Activated CD4-positive, CD25-positive, alpha-beta regulatory T cell treated with anti-CD3 and anti-CD28 coated beads, Interleukin-2, amount 50 U/mL, for 72 hours (primary cell): Measurements from ENCODE around the gene DSCAML1.
"Not testable (repeated sequence)": the region's sequence is repeated elsewhere in the genome, so short reads cannot be mapped to it uniquely, and the experiment has no call there.

Source experiments
- DNase-seq: peaks from one replicate; pipeline ENCODE4 v3.0.0; 2021

DSCAML1 gene

DNA sequence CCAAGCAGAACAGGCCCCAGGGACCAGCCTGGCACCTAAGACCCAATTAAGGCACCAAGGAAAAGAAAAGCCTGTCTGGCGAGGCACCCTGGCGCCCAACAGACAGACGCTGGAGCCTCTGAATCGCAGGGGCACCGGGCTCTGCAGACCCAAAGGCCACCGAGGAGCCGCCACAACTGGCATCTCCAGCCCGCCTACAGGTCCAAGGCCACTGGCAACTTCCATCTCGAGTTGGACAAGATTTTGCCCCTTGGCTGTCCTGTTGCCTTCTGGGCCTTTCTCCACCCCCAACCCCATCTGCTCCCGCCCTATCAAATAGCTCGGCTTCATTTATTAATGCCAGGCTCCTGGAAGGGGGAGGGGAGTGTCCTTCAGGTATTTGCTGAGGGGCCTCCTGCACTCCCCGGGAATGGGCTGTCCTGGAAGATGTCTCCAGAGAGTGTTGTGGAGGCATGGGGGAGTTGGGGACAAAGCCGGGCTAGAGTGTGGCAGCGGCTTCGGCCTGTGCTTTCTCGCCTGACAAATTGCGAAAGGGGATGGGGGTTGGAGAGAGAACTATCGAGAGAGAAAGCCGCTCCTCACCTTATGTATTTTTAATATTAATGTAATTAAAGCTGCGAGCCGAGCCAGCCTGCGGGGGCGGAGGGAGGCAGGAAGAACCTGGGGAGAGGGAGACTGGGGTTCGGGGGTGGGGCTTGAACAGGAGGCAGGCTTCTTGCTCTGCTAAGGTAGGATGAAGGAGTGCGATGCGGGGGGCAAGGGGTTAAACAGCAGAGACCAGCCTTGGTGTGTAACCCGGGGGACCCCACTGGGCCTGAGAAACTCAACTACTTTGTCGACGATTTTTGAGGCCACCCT is 2.0 kb downstream of the DSCAML1 start:
- no peak for DNase-seq

DNA sequence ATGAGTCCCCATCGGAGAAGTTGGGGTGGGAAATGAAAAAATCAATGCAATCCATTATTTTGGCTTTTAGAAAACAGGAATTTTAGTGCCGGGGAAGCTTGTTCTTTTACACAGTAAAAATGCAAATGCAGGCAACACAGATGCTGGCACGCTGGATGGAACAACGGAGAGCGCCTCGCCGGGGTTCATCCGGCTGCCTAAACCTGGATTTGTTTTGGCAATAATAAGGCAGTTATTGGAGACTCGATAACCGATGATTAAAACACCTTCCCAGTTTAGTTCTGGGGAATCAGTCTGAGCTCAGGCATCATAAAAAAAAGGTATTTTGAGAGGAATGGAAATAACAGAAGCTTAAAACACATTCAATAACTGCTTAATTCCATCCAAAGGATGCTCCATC is 2.9 kb downstream of the DSCAML1 start:
- DNase-seq = no peak

DNA sequence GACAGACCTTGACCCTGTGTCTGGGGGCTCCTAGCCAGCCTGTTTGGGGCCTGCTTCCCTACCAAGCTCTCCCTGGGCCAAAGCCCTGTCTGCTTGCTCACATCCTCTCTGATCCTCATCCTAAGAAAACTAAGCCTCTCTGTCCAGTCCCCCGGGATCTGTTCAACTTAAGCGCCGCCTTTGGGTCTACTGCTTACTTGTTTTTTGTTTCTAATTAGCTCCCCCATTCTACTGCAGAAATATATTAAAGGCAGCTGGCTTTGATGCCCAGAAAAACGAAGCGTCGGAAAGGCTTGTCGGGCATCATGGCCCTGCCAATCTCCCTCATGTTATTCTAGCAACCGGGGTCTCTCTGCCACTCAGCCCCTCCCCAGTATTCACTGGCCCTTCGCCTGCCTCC is 3.4 kb downstream of the DSCAML1 start:
- DNase-seq = no peak

DNA sequence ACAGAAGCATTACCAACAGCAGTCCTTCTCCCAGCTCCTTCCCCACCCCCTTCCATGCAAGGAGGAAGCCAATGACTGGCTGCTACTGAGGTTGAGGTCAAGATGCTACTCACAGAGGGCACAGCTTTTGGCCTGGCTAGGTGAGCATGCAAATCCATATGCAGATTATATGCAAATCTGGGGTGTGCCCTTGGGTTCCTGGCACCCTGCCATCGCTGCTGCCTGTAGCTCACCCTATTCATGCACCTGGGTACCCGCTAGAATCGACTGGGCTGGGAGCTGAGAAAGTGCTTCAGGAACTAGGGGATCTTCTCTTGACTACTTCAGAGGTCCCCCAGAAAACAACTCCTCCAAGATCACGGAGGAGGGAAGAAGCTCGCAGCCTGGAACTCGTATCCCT is 4.0 kb downstream of the DSCAML1 start:
- DNase-seq = no peak

DNA sequence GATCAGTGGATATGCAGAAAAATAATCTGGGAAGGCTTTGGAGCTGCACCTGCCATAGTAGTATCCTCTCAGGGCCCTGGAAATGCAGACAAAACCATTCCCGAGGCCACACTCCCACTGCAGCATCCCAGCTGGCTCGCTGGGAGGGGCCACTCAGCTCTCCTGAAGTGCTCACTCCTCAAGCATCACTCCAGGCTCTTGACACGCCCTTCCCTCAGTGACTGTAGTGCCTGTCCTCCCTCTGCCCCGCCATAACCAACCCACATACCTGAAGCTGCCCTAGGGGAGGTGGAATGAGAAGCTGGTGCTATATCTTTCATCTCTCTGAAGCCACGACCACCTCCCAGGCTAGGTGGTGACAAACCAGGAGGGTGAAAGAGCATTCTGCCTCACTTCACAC is 4.8 kb downstream of the DSCAML1 start:
- DNase-seq = no peak

DNA sequence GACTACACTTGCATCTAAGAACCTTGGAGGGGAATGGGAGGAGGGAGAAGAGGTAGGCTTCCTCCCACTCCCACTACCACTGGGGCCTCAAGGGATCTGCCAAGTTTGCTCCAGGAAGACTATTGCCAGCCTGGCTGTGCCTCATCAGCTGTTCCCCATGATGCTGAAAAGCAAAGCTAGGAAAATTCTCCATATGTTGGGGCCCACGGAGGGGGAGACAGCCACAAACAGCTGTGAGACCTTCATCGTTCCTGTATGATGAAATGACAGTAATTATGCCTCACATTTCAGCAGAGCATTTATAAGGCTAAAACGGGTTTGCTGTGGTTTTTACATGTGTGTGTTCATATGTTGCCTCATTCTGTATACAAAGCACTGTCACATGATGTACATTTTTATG is 6.7 kb downstream of the DSCAML1 start:
- no peak for DNase-seq

DNA sequence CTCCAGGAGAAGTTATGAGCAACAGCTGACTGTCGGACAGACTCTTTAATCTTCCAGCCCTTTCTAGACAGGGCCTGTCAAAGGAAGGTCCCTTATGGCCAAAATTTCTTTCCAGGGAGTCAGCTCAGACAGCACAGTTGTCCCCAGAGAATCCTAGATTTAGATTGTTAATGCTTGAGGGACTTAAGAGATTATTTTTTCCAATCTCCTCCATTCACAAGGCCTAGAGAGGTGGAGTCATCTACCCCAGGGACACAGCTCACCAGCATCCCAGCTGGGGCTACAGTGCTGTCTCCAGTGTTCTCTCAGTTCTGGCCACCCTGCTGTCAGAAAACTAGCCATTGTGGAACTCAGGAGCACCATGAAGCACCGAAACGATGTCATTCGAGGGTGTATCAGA is 7.8 kb downstream of the DSCAML1 start:
- DNase-seq = no peak

DNA sequence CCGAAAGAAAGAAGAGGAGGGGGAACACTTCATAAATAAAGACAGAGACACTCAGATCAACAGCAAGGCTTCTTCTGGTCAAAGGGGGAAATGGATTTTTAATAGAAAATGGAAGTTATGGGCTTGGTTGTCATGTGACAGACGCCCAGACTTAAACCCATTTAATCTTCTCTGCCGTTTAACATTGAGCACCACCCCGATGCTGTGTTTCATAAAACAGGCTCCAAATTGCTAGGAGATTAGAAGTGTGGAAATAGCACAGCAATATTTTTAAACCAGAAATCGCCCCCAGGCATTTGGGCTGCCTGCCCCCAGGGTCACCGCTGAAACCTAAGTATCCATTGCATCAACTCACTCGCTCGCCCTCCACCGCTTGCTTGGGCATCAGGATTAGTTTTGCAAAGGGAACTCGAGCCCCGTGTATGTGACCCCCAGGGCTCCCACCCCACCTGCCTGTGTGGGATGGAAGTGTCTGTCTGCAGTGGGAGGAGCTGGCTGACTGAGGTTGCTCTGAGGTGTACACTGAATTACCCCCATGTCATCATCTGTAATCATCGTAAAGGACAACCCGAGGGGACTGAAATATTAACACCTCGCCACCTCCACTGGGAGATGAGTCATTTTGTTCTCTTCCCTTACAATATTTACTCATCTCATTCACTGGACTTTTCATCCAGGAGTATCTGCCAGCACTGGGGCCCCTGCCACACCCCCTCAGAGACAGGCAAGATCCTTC is 10.7 kb downstream of the DSCAML1 start:
- no peak for DNase-seq

DNA sequence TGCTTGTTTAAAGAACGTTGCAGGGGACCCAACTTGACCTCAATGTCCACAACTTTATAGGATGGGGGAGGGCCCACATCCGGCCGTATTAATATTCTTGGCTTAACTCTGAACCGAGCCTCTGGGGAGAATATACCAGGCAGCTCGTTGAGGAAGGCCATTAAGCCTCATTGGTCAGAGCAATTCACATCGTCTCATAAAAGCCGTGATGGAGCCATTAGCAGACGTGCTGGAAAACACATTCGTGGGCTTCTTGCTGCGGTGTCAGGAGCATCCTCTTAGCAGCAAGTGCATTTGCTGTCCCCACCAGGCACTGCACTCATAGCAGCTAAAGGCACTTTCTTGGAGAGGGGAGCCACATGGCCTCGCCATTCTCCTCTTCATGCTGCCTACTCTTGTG is 14.9 kb downstream of the DSCAML1 start:
- no peak for DNase-seq

DNA sequence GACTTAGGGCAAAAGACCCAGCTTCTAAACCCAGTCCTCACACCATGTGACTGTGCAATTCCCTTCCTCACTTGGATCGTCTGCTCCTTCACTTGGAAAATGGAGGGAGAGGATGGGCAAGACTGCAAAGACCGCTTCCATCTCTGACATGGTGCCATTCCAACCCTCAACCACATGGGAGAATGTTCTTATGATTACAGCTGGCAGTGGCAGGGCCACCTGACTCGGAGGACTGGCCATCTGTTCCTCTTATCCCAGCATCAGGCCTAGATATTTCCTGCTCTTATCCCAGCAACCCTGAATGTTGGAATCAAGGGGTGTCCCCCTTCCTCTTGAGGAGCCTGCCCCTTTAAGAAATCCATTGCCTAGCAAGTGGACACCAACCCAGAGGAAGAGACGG is 15.4 kb downstream of the DSCAML1 start:
- DNase-seq = no peak

DNA sequence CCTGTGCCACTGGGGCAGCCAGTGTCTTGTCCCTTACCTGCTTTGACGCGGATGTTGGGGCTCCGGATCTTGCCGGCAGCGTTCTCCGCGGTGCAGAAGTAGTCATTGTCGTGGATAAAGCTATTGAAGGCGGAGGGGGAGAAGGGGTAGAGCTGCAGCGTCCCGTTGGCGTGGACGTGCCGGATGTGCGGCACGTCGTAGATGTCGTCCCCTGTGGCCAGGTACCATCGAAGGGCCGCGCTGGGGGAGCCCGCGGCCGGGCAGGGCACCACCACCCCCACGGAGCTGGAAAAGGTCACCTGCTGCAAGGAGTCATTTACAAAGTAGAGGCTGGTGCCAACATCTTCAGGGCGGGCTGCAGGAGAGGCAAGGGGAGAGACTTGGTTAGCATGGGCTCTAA is 16.6 kb downstream of the DSCAML1 start:
- DNase-seq = no peak

DNA sequence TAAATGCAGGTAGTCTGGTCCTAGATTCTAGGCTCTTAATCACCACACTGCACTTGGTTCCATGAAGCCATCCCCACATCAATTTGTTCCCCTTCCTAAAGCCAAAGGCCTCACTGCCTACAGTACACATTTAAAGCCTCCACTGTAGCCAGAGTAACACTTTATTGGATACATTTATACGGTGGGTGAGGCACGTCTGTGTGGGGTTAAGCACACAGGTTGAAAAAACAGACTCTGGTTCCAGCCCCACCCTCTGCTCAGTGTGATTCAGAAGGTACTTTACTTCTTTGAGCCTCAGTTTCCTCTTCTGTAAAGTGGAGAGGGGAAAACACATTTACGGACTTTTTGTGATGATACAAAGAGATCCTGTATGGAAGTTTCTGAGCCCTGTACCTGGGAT is 22.5 kb downstream of the DSCAML1 start:
- no peak for DNase-seq

DNA sequence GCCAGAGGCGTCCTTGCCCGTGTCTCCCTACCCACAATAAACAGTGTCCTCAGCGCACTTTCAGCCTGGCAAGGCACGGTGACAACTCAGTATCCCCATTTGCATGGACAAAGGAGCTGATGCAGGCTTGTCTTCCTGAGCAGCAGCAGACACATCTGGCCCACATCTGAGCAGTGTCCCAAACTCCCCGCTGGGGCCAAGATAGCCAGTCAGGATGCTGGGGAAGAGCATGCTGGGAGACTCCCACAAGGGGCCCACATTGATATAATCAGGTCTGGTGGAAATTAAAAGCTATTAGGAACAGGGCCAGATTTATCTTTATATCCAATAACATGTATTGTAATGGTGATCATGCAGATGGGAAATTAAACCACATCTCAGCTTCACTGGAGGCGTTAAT is 24.7 kb downstream of the DSCAML1 start:
- no peak for DNase-seq

DNA sequence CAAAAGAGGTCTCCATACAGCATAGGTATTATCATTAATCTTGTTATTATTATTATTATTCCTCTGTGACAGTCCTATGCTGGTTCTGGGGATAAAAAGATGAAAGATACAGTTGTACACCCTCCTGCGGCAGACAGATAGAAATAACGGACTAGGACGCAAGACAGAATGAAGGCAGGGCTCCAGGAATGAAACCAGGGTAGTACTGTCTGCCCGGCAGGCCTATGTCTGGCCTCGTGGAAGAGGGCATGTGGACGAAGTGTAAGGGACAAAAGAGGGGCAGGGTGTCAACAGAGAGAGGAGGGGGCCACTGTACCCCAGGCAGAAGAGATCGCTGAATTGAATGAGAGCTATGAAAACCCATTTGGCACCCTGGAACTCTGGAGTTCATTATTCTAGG is 25.2 kb downstream of the DSCAML1 start:
- DNase-seq = no peak

DNA sequence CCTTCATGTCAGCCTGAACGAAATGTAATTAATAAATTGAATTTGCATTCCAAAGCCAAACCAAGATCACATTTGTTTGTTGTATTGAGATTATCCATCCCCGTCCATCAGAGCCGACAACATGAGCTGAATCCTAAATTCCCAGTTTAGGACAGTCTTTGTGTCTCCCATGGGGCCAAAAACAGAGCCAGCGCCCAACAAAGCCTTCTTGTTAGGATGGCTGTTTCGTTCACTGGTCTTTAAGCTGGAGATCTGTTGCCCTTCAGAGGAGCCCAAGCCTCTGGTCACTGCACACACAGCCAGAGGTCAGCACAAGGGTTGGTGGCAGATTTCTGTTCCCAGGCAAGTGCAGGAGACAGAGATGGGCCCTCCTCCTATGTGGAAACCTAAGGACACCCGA is 25.8 kb downstream of the DSCAML1 start:
- DNase-seq = no peak

DNA sequence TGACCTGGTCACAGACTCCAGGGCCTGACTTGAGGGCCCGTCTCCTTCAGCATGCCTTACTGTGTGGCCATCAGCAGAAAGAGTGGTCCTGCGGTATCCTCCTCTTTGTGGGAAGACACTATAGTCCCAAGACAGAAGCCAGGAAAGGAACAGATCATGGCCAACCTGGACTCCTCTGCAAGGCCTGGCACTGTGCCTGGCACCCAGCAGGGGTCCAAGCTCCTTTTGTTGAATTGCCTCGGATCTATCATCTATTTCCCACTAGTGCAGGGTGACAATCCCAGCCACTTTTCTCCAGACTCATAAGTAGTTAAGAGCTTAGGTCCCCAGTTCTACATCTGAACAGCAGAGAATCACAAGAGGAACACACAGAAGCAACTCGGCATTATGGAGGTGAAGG is 27.0 kb downstream of the DSCAML1 start:
- no peak for DNase-seq

DNA sequence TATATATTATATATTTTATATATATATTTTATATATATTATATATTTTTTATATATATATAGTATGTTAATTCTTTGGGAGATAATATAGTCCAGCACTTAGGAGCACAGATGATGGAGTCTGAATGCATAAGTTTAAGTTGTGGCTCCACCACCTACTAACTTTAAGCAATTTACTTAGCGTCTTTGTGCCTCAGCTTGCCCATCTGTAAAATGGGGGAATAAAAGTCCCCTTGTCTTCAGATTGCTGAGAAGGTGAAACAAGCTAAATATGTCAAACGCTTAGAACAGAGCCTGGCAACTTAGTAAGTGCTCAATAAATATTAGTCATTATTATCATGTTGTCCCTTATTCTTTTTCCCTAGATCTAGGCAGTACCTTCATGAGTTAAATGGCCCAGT is 27.5 kb downstream of the DSCAML1 start:
- DNase-seq = no peak

DNA sequence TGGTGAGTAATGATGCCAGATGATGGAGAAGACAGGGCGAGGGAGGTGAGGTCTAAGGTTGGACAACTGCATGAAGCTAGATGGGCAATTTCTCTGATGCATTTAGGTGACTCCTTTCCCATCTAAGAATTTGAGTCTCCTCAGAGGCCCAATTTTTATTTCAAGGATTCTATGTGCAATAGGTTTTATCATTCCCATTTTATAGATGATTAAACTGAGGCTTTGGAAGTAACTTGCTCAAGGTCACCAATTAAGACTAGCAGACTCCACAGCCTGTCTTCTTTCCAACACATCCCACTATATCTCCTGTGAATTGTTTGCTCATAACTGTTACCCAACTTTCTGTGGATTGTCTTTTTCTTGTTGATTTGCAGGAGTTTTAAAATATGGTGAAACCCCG is 28.5 kb downstream of the DSCAML1 start:
- no peak for DNase-seq

DNA sequence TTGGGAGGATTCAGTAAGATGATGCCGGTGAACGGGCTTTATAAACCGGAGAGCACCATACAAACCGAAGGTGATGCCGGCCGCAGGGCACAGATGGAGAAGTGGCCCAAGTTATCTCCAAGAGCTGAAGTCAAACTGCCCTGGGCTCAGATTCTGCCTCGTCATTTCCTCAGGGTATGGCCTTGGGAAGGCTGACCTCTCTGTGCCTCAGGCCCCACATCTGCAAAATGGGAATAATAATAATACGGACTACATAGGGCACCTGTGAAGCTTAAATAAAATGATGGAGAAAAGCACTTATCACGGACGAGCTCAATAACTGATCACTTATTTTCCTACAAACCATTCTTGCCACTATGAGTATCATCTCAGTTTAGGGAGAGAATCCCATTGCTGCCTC is 29.9 kb downstream of the DSCAML1 start:
- DNase-seq = no peak

DNA sequence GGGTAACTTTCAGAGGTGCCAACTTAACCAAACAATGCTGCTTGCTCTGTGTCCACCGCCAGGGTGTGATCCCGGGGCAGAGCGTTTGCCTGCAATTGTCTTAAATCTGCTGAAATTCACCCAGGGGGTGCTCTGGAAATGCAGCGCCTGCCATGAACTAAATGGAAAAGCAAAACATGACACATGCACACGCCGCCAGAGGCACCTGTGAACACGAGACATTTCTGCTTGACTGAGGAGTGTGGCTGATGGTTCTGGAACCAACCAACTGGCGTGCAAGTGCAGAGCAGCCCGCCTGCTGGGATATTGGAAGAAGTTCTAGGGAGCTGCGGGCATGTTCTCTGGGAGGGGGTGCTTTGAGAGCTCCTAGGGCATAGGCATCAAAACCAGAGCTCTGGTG is 30.4 kb downstream of the DSCAML1 start:
- no peak for DNase-seq

DNA sequence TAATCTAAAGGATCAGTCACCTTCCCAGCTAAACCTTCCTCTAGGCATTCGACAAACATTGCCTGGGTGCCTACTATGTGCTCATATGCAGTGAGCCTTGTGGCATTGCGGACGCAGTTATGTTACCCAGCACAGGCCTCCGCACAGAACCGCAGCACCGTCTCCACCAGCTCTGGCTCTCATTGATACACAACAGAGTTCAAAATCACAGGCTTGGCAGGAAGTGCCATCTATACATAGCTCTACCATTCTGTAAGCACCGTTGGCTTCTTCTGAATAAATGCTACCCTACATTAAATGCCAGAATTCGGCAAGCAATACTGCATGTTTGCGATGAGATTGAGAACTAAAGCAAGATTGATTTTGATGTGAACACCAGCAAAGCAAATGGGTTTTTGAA is 31.0 kb downstream of the DSCAML1 start:
- DNase-seq = no peak

DNA sequence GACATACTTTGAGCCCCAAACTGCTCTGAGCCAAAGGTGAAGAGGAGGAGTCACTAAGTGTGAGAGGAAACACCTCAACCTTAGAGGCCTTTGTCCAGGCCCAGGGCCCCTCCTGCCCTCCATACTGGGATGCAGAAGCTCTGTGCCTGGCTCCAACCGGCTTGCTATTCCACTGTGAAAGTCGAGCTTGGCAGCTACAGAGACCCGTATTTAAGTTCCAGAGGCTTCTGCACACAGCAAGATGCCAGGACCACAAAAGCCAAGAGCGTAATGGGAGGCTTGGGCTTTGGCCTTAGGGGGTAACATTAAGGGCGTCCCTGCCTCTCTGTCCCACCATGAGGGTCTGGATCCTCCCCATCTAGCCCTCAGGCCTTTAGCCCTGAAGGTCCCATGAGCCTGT is 31.9 kb downstream of the DSCAML1 start:
- DNase-seq = no peak

DNA sequence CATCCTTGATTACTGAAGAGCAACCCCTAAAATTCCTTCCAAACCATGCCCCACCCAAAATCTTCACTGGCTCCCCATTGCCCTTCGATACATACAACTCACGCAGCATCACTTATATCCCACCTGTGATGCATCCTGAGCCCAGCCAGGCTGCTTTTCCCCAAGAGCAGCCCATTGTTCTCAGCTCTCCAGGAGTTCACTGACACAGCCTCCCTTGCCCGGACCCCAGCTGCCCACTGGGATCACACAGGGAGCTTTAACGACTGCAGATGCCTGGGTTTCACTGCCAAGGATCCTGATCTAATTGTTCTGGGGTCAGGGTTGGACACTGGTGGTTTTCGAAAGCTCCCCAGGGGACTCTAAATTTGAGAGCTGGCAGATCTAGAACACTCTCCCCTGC is 33.6 kb downstream of the DSCAML1 start:
- DNase-seq = not testable (repeated sequence)

DNA sequence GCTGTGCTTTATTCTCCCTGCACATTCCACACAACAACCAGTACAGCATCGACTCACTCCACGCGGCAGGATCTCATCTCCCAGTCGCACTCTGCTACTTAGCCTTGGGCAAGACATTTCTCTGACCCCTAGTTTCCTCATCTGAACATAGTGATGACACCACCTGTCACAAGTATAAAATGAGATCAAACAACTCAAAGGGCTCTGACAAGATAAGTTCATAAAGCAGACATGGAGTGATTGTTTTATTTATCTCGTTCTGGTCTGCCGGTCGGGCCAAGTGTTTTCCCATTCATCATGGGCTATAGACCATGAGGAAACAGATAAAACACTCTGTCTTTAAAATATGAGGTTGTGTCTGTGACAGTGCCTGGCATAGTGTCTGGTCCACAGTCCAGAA is 35.0 kb downstream of the DSCAML1 start:
- no peak for DNase-seq

DNA sequence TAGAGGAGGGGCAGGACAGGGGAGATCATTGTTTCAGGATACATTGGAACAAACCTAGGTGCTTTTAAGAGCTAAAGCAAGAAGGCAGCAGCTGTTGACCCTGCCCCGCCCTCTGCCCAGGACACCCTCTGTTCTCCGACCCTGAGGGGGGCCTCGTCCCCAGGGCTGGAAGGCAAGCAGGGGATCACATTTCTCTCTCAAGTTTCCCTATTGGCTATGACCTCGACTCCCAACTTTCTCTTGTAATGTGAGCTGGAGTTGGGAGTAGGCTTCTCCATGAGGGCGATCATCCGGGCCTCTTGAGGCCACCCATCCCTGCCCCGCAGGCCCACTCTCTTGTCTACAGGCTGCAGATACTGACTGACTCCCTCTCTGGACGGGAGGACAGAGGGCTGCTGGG is 37.7 kb downstream of the DSCAML1 start:
- DNase-seq = no peak
